GM10847 (cell line): Measurements from ENCODE around the gene ST6GALNAC4.

Source experiments
- POLR2A ChIP-seq: IDR thresholded peaks from 2 replicates; pipeline ENCODE4 v1.6.1; 2011; ENCODE audit not compliant: insufficient read length; ENCODE audit errors: extremely low read depth

ST6GALNAC4 gene, protein sequence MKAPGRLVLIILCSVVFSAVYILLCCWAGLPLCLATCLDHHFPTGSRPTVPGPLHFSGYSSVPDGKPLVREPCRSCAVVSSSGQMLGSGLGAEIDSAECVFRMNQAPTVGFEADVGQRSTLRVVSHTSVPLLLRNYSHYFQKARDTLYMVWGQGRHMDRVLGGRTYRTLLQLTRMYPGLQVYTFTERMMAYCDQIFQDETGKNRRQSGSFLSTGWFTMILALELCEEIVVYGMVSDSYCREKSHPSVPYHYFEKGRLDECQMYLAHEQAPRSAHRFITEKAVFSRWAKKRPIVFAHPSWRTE

GRCh38 chr9:127916720-127917581 lies at the start of gene ST6GALNAC4:
Gene ST6GALNAC4 (minus strand): TSS chr9:127917041. CDS start chr9:127916419, 622 bp downstream.
- TF ChIP-seq POLR2A: peak; percentile 60

DNA sequence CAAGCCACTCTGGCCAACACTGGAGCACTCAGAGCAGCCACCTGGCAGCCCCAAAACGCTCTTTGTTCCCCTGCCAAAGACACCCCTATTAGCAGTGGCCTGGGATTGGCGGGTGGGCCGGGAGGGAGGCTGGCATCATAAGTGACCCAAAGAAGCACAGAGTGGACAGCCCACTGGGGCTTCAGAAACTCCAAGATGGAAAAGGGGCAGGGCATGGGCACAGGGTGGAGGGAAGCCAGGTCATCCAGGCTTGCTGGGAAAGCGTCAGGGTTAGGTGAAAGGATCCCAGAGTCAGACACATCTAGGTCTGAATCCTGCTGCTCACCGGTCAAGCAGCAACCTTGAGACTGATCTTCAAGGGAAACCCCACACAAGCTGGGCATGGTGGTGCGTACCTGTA lies 49.1 kb upstream of the ST6GALNAC4 start:
- no peak for TF ChIP-seq POLR2A

DNA sequence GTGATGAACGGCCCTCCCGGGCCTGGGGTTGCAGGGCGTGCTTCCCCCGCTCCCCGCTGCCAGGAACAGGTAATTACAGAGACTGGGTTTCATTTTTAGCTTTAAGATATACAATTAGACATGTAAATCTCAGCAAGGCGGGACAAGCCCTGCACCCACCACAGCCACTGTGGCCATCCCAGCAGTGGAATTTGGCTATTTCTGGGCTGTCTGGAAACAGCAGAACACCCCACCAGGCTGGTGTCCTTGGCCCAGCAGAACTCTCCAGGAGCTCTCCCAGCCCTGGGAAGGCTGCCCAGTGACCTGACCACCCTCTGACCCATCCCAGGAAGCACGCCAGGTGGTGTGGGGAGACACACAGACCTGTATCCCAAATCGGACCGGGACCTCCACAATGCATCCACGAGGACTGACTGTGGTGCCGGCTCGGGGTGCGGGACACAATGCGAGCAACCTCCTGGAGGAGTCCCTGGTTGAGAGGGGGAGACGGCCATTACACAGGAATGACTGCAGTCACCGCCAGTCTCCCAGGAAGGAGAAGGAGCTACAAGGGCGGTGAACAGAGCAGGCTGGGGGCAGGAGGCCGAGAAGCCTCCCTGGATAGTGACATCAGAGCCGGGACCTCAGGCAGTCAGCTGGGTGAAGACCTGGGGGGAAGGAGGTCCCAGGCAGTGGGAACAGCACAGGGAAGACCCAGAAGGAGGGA lies 46.7 kb upstream of the ST6GALNAC4 start:
- no peak for TF ChIP-seq POLR2A

DNA sequence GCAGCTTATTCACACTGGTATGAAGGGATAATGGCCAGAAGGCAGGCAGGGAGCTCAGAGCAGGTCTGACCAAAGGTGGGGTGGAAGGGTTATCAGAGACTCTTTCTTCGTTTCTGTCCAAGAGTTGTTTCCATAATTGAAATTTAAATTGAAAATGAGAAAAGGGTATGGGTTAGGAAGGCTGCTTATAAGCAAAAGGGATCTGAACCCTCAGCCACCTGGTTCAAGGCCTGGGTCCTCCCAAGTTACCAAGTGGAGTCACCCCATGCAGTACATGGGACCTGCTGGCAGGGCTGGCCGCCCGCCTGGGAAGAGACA lies 46.2 kb upstream of the ST6GALNAC4 start:
- no peak for TF ChIP-seq POLR2A

DNA sequence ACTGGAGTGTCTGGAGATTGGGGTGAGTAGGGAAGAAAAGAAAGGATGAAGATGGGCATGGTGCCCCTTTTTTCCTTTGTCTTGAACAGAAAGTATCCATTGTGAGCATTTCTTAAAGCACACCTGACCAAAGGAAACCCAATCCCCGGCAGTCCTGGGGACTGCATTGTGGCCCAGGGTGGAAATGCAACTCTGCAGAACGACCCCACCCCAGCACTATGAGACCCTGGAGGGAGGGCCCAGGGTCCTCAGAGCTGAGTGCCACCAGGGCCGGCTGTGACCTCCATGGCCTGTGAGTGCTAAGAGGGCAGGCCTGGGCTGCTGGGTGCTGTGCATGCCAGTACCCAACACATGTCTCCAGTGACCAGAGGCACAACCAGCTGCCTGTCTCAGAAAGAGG lies 45.4 kb upstream of the ST6GALNAC4 start:
- no peak for TF ChIP-seq POLR2A

DNA sequence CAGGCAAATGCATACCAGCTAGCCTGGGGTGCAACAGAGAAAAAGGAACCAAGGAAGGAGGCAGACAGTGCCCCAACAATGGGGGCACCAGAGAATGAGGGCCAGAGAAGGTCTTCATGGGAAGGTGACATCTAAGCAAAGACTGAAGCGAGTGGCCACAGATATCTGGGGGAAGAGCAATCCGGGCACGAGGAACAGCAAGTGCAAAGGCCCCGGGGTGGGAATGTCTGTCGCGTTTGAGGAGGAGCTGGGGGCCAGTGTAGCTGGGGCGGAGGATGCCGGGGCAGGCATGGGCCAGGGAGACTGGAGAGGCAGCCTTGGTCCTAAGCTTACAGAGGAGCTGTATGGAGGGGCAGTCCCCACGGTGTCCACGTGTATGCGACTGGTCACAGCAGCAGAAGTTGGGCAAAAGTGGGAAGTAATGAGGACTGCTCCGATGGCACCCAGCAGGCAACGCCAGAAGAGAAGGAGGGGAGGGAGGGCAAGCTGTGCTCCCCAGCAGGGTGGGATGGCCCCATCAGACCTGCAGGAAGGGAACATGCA lies 44.8 kb upstream of the ST6GALNAC4 start:
- no peak for TF ChIP-seq POLR2A

GRCh38 chr9:127961155-127961490 lies 44.3 kb upstream of the ST6GALNAC4 start:
- TF ChIP-seq POLR2A: no peak

GRCh38 chr9:127960410-127961154 lies 43.7 kb upstream of the ST6GALNAC4 start:
- no peak for TF ChIP-seq POLR2A

DNA sequence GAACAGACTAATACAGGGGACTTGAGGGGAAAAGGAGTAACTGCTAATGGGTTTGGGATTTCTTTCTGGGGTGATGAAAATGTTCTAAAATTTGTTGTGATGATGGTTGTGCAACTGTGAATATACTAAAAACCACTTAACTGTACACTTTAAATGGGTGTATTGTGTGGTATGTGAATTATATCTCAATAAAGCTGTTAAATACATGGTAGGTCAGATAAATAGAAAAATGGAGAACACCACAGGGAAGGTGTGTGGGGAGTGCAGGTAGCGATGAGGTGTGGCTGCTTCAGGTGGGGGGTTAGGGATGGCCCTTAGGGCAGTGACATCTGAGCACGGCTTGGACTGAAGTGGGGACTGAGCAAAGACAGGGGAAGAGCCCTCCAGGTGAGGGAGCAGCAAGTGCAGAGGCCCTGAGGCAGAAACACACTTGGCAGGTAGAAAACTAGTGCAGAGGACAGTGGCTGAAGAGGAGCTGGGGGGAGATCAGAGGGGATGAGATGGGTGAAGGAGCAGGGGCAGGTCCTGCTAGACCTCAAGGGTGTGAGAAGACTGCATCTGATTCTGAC lies 43.1 kb upstream of the ST6GALNAC4 start:
- no peak for TF ChIP-seq POLR2A

- TF ChIP-seq POLR2A: no peak
These were observed 42.6 kb upstream of the ST6GALNAC4 start for GRCh38 chr9:127959398-127959797.

GRCh38 chr9:127958728-127959127 lies 41.9 kb upstream of the ST6GALNAC4 start:
- TF ChIP-seq POLR2A: no peak

DNA sequence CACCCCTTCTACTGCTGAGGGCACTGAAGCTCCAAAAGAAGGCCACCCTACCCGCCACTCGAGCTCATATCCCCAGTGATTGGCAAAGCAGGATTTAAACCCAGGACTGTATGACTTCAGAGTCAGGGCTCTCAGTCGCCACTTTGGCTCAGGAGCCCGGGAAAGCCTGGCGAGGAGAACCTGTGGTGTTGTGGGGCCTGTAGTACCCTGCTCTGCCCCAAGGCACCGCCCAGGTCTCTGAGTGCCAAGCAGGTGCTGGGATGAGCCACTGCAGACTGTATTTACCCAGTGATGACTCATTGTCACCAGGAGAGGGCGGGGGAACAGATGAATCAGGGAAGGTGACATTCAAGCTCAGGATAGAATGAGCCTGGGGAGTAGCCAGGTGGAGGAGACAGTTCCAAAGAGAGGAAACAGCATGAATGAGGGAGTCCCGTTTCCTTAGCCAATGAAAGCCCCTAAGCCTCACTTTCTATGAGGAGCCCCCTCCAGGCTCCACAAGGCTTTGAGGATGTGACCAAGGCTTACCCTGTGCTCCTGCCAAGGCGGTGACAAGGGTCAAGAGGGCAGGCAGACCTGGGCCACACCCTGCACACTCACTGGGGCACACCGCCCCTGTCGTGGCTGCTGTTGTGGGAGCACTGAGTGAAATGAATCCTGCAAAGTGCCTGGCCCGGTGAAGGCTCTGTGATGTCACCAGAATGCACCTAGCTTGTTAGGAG lies 38.6 kb upstream of the ST6GALNAC4 start:
- TF ChIP-seq POLR2A: no peak

GRCh38 chr9:127954831-127955293 lies 38.0 kb upstream of the ST6GALNAC4 start:
- TF ChIP-seq POLR2A: no peak

DNA sequence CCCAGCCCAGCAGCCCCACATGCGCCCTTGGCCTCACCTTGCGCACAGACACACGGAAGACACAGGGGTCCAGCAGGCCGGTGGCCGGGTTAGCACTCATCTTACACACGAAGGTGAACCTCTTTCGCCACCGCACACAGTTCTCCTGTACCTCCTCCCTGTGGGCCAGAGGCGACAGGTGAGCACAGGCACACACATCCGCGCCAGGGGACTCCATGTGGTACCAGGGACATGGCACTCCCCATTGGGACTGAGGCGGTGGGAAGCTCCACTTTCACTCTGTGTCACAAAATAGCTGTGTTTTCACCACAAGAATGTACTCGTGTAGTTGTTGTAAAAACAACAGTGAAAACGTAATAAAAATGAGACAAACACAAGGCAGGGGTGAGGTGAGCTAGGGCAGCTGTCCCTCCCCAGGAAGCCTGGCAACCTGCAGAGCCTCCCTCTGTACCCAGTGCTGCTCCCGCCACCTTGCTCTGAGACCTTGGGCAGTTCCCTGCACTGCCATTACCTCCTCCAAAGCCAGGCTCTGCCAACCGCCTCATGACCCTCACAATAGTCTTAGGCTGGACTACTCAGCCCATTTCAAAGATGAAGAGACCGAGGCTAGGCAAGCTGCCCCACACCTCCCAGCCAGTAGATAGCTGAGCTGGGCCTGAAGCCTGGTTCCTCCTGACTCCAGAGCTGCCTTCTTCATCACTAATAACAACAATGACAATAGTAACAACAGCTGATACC lies 37.1 kb upstream of the ST6GALNAC4 start:
- TF ChIP-seq POLR2A: no peak

GRCh38 chr9:127953154-127953553 lies 36.3 kb upstream of the ST6GALNAC4 start:
- TF ChIP-seq POLR2A: no peak
